Measurements from ENCODE around the gene AKAIN1. TPM values are rescaled to one million over a fixed set of nuclear protein-coding genes. Genes with fewer than 3 reads are reported as not detected.

The AKAIN1 gene
- total and polyA plus RNA-seq, 2 donors (not counting 1 experiment from before 2014, with no cell fraction given): not detected

DNA sequence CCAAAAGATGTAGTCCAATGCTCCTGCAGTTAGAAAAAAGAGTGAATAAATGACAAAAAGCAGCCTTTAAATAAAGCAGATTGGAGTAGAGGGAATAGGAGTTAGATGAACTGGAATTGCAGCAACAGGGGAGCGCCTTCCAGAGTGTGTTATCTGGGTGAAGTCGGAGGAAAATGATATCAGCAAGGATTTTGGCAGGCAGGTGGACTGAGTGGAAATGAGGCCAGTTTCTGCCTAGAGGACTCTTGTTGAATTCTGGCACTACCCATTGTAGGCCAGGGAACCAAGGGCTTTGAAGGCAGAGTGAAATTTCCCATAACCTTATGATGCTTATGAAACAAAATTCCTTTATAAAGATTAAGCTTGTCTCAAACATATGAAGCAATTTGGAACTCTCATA lies 59.8 kb downstream of the AKAIN1 start:
- Histone ChIP-seq H3K9me3 (ENCODE audit: control insufficient read depth, insufficient read depth, low read depth, low read length) (no peaks in the 10 kb centered on the region), H3K36me3 (ENCODE audit: control insufficient read depth, insufficient read depth, low read length) (no peaks in the 10 kb centered on the region), H3K27ac (ENCODE audit: insufficient read depth, low read length) (no peak overlapping the region), H3K4me1 (ENCODE audit: control insufficient read depth, extremely low read depth, insufficient read depth, low read length) (no peaks in the 10 kb centered on the region), H3K79me2 (ENCODE audit: control insufficient read depth, insufficient read depth, low read length) (no peaks in the 10 kb centered on the region), H3K27me3 (ENCODE audit: control insufficient read depth, insufficient read depth, low read length) (no peaks in the 10 kb centered on the region), H3K4me2 (ENCODE audit: extremely low read depth, insufficient read depth, low read length) (no peak overlapping the region), H2AFZ (ENCODE audit: low read length) (no peak overlapping the region), H3K4me3 (replicated peaks in 1 of 4; ENCODE audit: control extremely low read depth in 1 of 4, insufficient read depth in 1 of 4, low read depth in 3 of 4, low read length in 4 of 4) (no peak overlapping the region), H3K9ac (ENCODE audit: insufficient read depth, low read length) (no peak overlapping the region), H4K20me1 (ENCODE audit: control insufficient read depth, extremely low read depth, insufficient read depth, low read length) (no peaks in the 10 kb centered on the region)
- no peak for DNase-seq (ENCODE audit: low read depth in 2 of 2)
- TF ChIP-seq, protein P1, sequence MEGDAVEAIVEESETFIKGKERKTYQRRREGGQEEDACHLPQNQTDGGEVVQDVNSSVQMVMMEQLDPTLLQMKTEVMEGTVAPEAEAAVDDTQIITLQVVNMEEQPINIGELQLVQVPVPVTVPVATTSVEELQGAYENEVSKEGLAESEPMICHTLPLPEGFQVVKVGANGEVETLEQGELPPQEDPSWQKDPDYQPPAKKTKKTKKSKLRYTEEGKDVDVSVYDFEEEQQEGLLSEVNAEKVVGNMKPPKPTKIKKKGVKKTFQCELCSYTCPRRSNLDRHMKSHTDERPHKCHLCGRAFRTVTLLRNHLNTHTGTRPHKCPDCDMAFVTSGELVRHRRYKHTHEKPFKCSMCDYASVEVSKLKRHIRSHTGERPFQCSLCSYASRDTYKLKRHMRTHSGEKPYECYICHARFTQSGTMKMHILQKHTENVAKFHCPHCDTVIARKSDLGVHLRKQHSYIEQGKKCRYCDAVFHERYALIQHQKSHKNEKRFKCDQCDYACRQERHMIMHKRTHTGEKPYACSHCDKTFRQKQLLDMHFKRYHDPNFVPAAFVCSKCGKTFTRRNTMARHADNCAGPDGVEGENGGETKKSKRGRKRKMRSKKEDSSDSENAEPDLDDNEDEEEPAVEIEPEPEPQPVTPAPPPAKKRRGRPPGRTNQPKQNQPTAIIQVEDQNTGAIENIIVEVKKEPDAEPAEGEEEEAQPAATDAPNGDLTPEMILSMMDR (conservative IDR thresholded peaks at IDR 0.05 in 1 of 2, IDR thresholded peaks at IDR 0.05 in 1 of 2; ENCODE audit: low read depth in 1 of 2, low read length in 2 of 2): no peak
- TF ChIP-seq EZH2 (IDR thresholded peaks at IDR 0.05; ENCODE audit: low read length, missing control alignments): no peak

DNA sequence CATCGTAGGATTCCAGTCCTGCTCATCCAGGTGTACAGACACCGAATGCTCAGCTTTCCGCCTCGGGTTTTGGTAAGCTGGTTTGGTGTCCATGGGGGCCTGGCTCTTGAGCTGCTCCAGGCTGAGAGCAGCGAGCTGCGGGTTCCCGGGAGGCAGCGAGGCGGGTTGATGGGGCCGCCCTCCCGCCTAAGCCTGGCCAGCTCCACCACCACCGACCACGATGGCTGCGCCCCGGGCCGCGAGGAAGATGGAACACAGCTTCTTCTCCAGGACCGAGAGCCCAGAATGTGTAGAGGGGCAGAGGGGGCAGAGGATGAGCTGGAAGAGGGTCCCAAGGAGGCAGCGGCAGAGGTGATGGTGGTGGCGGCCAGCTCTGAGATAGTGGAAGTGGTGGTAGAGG lies 64.1 kb downstream of the AKAIN1 start:
- H3K4me3 ChIP-seq (replicated peaks in 1 of 4; ENCODE audit: control extremely low read depth in 1 of 4, insufficient read depth in 1 of 4, low read depth in 3 of 4, low read length in 4 of 4): no peak overlapping the region
- no peak overlapping the region for H3K27ac ChIP-seq (ENCODE audit: insufficient read depth, low read length)
- no peaks in the 10 kb centered on the region for H4K20me1 ChIP-seq (ENCODE audit: control insufficient read depth, extremely low read depth, insufficient read depth, low read length)
- H3K4me2 ChIP-seq (ENCODE audit: extremely low read depth, insufficient read depth, low read length): no peak overlapping the region
- TF ChIP-seq, protein P1 (conservative IDR thresholded peaks at IDR 0.05 in 1 of 2, IDR thresholded peaks at IDR 0.05 in 1 of 2; ENCODE audit: low read depth in 1 of 2, low read length in 2 of 2): no peak
- TF ChIP-seq EZH2 (IDR thresholded peaks at IDR 0.05; ENCODE audit: low read length, missing control alignments): no peak
- H3K36me3 ChIP-seq (ENCODE audit: control insufficient read depth, insufficient read depth, low read length): no peaks in the 10 kb centered on the region
- no peaks in the 10 kb centered on the region for H3K27me3 ChIP-seq (ENCODE audit: control insufficient read depth, insufficient read depth, low read length)
- no peak for DNase-seq (ENCODE audit: low read depth in 2 of 2)
- H3K9me3 ChIP-seq (ENCODE audit: control insufficient read depth, insufficient read depth, low read depth, low read length): no peaks in the 10 kb centered on the region
- no peak overlapping the region for H2AFZ ChIP-seq (ENCODE audit: low read length)
- H3K79me2 ChIP-seq (ENCODE audit: control insufficient read depth, insufficient read depth, low read length): no peaks in the 10 kb centered on the region
- H3K4me1 ChIP-seq (ENCODE audit: control insufficient read depth, extremely low read depth, insufficient read depth, low read length): no peaks in the 10 kb centered on the region
- H3K9ac ChIP-seq (ENCODE audit: insufficient read depth, low read length): no peak overlapping the region

DNA sequence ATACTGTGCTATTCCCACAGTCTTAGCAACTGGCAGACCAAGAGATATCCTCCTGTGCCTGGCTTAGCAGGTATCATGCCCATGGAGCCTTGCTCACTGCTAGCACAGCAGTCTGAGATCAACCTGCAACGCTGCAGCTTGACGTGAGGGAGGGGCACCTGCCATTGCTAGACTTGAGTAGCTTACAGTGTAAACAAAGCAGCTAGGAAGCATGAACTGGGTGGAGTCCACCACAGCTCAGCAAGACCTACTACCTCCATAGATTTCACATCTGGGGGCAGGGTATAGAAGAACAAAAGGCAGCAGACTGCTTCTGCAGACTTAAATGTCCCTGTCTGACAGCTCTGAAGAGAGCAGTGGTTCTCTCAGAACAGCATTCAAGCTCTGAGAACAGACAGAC lies 74.8 kb downstream of the AKAIN1 start:
- Histone ChIP-seq H3K27me3 (ENCODE audit: control insufficient read depth, insufficient read depth, low read length) (no peaks in the 10 kb centered on the region), H3K4me1 (ENCODE audit: control insufficient read depth, extremely low read depth, insufficient read depth, low read length) (no peaks in the 10 kb centered on the region), H3K4me3 (replicated peaks in 1 of 4; ENCODE audit: control extremely low read depth in 1 of 4, insufficient read depth in 1 of 4, low read depth in 3 of 4, low read length in 4 of 4) (no peak overlapping the region), H3K36me3 (ENCODE audit: control insufficient read depth, insufficient read depth, low read length) (no peaks in the 10 kb centered on the region), H4K20me1 (ENCODE audit: control insufficient read depth, extremely low read depth, insufficient read depth, low read length) (no peaks in the 10 kb centered on the region), H2AFZ (ENCODE audit: low read length) (no peak overlapping the region), H3K4me2 (ENCODE audit: extremely low read depth, insufficient read depth, low read length) (no peak overlapping the region), H3K9ac (ENCODE audit: insufficient read depth, low read length) (no peak overlapping the region), H3K27ac (ENCODE audit: insufficient read depth, low read length) (no peak overlapping the region), H3K79me2 (ENCODE audit: control insufficient read depth, insufficient read depth, low read length) (no peaks in the 10 kb centered on the region), H3K9me3 (ENCODE audit: control insufficient read depth, insufficient read depth, low read depth, low read length) (no peaks in the 10 kb centered on the region)
- DNase-seq (ENCODE audit: low read depth in 2 of 2): no peak
- no peak for TF ChIP-seq EZH2 (IDR thresholded peaks at IDR 0.05; ENCODE audit: low read length, missing control alignments)
- TF ChIP-seq, protein P1 (conservative IDR thresholded peaks at IDR 0.05 in 1 of 2, IDR thresholded peaks at IDR 0.05 in 1 of 2; ENCODE audit: low read depth in 1 of 2, low read length in 2 of 2): no peak

Measured in fibroblast of lung (primary cell).